GM21528 (cell line): ENCODE measurements around the gene TSPAN33.

Experiments used
- ATAC-seq: cut with Tn5 transposase; IDR thresholded peaks from one replicate; pipeline ENCODE4 v1.9.1; 2021; ENCODE audit warnings: mild to moderate bottlenecking, moderate library complexity; ENCODE audit not compliant: unreplicated experiment, low FRiP score

The TSPAN33 gene

GRCh38 chr7:129134356-129134987 is 10.0 kb upstream of the TSPAN33 start:
- no peak for ATAC-seq

- ATAC-seq, result peak; percentile 55
Observed at GRCh38 chr7:129136887-129137642, 7.4 kb upstream of the TSPAN33 start.

- no peak for ATAC-seq
Observed at GRCh38 chr7:129143724-129144094, 798 bp upstream of the TSPAN33 start.

DNA sequence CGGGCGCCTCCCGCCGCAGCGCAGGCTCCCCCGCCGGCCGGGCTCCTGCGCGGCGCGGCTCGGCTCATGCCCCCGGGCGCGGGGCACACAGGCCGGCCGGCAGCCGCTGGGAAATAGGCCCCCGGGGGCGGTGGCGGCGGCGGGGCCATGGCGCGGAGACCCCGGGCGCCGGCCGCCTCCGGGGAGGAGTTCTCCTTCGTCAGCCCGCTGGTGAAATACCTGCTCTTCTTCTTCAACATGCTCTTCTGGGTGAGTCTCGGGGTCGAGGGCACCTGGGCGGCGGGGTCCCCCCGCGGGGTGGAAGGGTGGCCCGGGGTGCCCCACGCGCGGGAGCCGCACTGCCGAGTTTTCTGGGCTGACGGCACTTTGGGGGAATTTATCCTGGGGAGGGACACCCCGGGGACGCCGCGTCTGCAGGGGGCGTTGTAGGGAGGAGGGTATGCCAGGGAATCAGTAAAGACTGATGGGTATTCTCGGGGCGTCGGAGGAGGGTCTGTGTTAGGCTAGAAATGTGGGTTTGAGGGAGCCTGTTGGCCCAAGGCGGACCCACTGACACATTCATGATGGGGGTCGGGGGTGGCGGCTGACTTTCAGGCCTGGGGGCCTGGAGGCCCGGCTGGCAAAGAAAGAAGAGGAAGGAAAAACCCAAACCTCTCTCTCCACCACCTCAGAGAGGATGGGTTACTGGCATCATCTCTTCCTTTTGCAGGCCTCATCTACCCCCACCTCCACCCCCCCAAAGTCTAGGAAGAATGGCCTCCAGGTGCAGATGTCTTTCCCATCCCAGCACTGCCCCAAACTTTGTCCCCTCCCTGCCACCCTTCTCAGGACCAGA is 544 bp downstream of the TSPAN33 start:
- peak; percentile 18 for ATAC-seq

- peak; percentile 65 for ATAC-seq
Observed at GRCh38 chr7:129146237-129146979, 1.9 kb downstream of the TSPAN33 start.

DNA sequence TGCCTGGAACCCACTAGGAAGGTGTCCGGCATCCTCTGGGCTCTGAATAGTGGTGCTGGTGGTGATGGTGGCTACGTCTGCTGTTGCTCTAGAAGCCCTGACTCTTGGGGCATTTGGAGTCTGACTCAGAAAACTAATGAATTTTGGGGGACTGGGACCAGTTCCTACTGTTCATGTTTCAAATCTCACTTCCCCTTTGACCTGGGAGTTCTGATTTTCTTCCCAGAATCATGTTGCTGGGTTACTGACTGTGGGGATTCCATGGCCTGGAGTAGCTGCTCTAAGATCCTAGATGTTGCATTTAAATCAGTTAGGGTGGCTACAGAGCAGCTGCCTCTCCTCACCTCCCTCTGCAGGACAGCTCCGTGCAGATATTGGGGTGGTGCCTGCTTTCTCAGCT is 3.2 kb downstream of the TSPAN33 start:
- no peak for ATAC-seq

DNA sequence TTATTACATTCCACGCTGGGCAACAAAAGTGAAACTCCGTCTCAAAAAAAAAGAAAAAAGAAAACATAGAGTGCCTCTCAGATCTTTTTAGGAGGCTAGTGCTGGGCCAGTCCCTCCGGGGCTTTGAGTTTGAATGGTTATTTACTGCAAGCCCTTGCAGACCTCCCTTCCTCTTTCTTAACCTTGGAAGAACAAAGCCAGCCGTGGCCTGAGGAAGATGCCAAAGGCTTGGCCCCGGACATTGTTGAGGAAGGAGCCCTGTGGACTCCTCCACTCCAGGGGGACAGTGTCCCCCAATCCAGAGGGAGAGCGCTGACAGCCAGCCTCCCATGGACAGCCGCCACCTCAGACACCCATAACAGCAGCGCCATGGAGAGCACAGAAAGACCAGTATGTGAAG is 5.0 kb downstream of the TSPAN33 start:
- ATAC-seq, result no peak

DNA sequence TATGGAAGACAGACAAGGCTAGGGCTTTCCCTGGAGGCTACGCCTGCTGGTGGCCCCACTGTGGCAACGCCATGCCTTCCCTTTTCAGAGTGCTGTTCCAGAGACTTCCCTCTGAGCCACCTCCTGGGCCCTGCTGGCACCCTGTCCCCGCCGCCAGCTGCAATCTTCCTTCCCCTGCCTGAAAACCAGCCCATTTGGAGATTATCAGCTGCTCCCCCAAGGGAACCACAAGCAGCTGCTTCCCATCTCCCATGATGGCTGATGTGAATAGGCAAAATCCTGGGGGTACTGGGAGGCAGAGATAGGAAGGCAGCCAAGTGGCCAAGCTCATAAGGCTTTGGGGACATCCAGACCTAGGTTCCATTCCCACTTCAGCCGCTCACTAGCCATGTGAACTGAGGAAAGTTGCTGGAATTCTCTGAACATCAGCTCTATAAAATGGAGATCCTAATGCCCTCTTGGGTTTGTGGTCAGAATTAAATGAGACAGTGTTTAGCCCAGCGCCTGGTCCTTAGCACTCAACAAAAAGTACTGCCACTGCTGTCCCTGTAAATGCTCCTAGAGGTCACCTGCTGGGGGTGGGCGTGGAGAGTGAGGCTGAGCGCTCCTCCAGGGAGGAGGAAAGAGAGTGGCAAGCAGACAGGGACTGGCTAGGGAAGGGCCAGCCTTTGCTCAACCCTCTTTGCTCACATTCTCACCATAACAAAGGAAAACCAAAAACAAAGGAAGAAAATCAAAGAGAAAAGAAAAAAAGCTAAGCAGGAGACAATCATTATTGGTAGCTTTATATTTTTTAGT is 5.9 kb downstream of the TSPAN33 start:
- no peak for ATAC-seq

DNA sequence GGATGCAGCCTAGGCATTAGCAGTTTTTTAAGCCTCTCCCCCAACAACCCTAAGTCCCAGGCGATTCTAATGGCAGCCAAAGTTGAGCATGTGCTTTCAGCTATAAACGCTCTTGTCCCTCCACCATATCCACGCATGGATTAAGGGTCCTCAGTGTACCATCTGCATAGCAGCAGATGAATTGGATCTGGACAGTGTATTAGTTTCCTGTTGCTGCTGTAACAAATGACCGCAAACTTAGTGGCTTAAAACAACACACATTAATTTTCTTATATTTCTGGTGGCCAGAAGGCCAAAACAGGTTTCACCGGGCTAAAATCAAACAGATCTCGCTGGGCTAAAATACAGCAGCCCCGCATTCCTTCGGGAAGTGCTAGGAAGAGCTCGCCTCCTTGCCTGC is 13.1 kb downstream of the TSPAN33 start:
- ATAC-seq, result no peak

DNA sequence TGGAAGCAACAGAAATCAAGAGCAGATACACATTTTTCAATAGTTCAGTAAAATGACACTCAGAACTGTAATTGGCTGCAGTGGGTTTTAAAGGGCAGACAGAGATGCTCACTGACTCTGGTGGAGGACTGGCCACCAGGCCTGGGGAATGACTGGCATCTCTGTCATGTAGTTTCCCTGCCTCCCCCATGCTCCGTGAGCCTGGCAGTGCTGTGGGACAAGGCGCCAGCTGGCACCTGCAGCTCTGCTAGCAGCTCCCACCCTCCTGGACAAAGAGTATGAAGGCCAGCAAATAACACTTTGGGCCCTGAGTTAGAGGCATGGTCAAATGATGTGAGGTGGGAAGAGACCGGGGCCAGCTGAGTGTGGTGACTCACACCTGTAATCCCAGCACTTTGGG is 15.0 kb downstream of the TSPAN33 start:
- ATAC-seq, result no peak

GRCh38 chr7:129160161-129160905 is 15.8 kb downstream of the TSPAN33 start:
- ATAC-seq, result no peak

DNA sequence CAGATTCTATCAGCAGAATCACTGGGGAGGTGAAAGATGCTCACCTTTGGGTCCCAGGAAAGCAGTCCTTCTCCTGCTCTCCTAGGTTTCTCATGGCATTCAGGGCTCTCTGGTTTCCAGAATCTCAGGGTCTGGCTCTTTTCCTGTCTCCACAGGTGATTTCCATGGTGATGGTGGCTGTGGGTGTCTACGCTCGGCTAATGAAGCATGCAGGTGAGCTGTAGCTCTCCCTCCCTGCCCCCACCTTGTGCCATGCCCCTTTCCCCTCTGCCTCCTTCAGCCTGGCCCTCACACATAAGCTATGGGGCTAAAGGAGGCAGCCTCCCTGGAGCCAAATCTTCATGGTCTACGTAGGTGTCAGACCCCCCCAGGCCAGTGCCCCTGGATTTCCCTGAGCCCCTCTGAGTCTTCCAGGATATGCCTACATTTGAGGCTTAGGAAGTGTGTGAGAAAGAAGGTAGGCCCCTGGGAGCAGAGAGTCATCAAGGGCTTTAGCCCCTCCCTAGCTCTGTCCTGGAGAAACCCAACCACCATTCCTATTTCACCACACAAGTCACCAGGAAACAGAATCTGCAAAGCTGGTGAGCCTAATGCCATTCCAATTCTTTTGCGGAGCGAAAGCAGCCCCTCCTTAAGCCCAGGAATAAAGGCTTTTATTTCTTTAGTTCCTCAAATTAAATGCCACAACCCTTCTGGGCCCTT is 17.2 kb downstream of the TSPAN33 start:
- ATAC-seq, result no peak

DNA sequence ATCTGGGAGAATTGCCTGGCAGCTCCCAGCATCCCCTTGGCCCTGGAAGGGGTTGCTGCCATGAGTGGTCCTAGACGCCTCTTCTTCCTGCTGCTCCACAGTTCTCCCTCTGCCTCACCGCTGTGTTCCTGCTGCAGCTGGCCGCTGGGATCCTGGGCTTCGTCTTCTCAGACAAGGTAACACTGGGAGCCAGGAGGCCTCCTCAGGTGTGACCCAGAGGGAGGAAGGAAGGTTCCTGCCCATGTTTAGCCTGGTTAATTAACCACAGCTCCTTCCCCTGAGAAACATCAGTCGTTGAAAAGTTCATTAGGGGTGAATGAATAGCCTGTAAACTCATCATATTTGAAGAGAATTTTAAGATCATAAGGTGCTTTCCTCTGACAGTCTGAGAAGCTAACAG is 18.2 kb downstream of the TSPAN33 start:
- ATAC-seq, result no peak

DNA sequence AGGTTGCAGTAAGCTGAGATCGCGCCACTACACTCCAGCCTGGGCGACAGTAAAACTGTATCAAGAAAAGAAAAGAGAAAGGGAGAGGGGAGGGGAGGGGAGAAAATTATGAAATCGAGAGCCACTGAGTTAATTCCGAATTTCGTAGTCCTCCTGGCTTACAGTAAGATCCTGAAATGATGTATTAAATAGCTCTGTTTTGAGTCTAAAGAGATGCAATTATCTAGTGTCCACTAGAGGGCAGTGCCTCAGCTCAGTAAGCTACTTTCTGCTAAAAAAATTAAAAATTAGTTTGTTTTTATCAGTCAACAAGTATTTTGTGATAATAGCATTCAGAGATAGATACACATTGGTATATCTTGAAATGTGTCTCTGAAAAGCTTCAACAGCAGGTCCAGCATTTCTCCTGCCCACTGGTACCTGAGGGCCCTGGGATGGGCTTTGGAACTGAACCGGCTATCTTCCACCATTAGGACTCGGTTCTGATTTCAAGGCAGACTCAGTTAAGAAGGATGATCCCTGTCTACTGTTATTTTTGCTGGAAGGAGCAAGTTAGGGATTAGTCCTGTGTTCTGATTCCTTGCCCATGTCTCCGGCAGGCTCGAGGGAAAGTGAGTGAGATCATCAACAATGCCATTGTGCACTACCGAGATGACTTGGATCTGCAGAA is 19.5 kb downstream of the TSPAN33 start:
- no peak for ATAC-seq

GRCh38 chr7:129166745-129167144 is 22.2 kb downstream of the TSPAN33 start:
- ATAC-seq, result no peak

DNA sequence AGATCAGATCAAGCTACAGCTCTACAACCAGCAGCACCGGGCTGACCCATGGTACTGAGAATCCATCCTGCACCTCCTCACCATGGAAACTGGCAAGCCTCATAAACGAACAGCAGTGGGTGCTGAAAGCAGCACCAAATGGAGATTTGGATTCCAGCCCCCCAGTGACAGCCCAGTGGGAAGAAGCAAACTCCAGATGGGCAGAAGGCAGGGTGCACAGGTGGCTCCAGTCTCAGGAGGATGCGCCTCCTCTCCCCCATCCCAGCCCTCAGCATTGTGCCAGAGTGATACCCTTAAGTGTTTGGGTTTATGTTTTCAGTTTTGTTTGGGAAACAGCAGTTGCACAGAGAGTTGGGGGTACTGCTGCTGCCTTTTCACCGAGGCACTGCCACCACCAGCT is 23.3 kb downstream of the TSPAN33 start:
- ATAC-seq, result no peak

GRCh38 chr7:129168231-129169021 is 23.9 kb downstream of the TSPAN33 start:
- no peak for ATAC-seq
